Neural progenitor cell (in vitro differentiated cells): ENCODE measurements around the gene LOXL1.

Experiments used
- EZH2 ChIP-seq: fragments of 200-600 bp; sonication (generic); IDR thresholded peaks from 2 replicates; pipeline ENCODE4 v1.6.1; 2017; ENCODE audit warnings: antibody characterized with exemption, mild to moderate bottlenecking, moderate library complexity
- EZH2phosphoT487 ChIP-seq: fragments of 200-600 bp; sonication (generic); IDR thresholded peaks from 2 replicates; pipeline ENCODE4 v1.6.1; 2017; ENCODE audit warnings: antibody characterized with exemption
- TF ChIP-seq, protein P1 (sequence below): fragments of 200-600 bp; sonication (generic); IDR thresholded peaks from 2 replicates; pipeline ENCODE4 v1.5.1; 2017; ENCODE audit warnings: antibody characterized with exemption, mild to moderate bottlenecking

DNA sequence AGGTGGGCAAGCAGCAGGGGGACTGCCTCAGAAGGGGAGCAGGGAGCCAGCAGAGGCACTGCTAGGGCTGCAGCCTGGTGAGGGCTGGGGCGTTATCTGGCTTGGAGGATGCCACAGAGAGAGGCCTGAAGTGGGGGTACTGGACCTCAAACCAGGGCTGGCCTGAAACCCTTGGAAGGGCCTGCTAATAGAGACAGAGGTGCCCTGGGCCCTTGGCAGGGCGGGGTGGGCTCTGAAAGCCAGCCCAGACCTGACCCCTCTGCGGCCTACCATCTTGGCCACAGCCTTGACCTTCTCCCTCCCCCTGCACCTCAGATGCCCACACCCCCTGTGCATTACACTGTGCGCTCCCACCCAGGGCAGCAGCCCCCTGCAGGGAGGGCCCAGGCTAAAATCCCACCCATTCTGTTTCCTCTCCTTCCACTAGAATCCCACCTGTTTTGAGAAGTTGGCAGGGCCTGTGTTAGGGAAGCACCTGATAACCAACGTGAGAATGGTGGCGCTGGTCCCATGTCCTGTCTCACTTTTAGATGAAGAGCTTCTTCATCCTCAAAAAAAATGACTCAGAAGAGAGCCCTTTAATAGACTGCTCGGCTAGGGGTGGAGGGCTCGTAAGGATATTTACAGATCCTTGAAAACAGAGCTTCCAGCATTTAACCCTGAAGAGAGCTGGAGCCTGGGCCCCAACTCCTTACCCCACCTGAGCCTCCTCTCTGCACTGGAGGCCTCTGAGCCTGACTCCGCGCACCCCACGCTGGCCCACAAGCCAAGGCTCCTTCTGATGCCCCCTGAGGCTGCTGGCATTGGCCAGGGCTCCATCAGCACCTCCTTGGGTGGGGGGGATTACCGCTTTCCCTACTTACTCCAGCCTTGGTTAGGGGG is 29.8 kb downstream of the LOXL1 start:
- TF ChIP-seq, protein P1, sequence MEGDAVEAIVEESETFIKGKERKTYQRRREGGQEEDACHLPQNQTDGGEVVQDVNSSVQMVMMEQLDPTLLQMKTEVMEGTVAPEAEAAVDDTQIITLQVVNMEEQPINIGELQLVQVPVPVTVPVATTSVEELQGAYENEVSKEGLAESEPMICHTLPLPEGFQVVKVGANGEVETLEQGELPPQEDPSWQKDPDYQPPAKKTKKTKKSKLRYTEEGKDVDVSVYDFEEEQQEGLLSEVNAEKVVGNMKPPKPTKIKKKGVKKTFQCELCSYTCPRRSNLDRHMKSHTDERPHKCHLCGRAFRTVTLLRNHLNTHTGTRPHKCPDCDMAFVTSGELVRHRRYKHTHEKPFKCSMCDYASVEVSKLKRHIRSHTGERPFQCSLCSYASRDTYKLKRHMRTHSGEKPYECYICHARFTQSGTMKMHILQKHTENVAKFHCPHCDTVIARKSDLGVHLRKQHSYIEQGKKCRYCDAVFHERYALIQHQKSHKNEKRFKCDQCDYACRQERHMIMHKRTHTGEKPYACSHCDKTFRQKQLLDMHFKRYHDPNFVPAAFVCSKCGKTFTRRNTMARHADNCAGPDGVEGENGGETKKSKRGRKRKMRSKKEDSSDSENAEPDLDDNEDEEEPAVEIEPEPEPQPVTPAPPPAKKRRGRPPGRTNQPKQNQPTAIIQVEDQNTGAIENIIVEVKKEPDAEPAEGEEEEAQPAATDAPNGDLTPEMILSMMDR = no peak
- TF ChIP-seq EZH2 (no peak), EZH2phosphoT487 (no peak)
